Kidney epithelial cell (primary cell): Measurements from ENCODE around the gene PANX2. TPM values are rescaled to one million over a fixed set of nuclear protein-coding genes. Genes with fewer than 3 reads are reported as not detected.

Source experiments
- DNase-seq: peaks from one replicate; pipeline ENCODE4 v3.0.0-alpha.2; 2010; ENCODE audit warnings: low read depth
- H3K27me3 ChIP-seq: 2 replicates; pipeline ENCODE4 v1.6.0; 2011; ENCODE audit warnings: low read length; ENCODE audit not compliant: control insufficient read depth, insufficient read depth
- H3K36me3 ChIP-seq: 2 replicates; pipeline ENCODE4 v1.5.1; 2011; ENCODE audit warnings: low read length; ENCODE audit not compliant: control insufficient read depth, insufficient read depth
- H3K4me3 ChIP-seq: 2 replicates; pipeline ENCODE4 v1.5.1; 2011; ENCODE audit warnings: low read depth, mild to moderate bottlenecking, control low read depth, low read length
- CTCF ChIP-seq: IDR thresholded peaks from 2 replicates; pipeline ENCODE4 v1.5.1; 2011; ENCODE audit warnings: mild to moderate bottlenecking, moderate library complexity, low read length, control low read depth, inconsistent platforms; ENCODE audit not compliant: insufficient read depth, poor library complexity, severe bottlenecking
- total RNA-seq: library from RNA; depleted of rRNA; stranded (reverse); fragments of >200 nt; gene quantifications from 2 replicates; pipeline ENCODE4 v1.2.3, GENCODE V29; 2015

The PANX2 gene
- total RNA-seq, 1 donor from 2014 or later, result 0.33 TPM

- H3K27me3 ChIP-seq, result peaks cover 13% of the 10 kb centered on the region
- H3K4me3 ChIP-seq, result no peak overlapping the region
- TF ChIP-seq CTCF, result no peak
- no peak for DNase-seq
- H3K36me3 ChIP-seq, result no peaks in the 10 kb centered on the region
These were observed 7.3 kb downstream of the PANX2 start for GRCh38 chr22:50177537-50178470.

- no peak for TF ChIP-seq CTCF
- H3K27me3 ChIP-seq, result peaks cover 13% of the 10 kb centered on the region
- no peak overlapping the region for H3K4me3 ChIP-seq
- H3K36me3 ChIP-seq, result no peaks in the 10 kb centered on the region
- DNase-seq, result no peak
These were observed 7.9 kb downstream of the PANX2 start for GRCh38 chr22:50178471-50178864.

GRCh38 chr22:50178871-50179869 is 8.6 kb downstream of the PANX2 start:
- Histone ChIP-seq H3K36me3 (no peaks in the 10 kb centered on the region), H3K4me3 (no peak overlapping the region), H3K27me3 (peaks cover 13% of the 10 kb centered on the region)
- TF ChIP-seq CTCF, result no peak
- DNase-seq, result no peak

GRCh38 chr22:50179937-50180726 is 9.6 kb downstream of the PANX2 start:
- TF ChIP-seq CTCF, result no peak
- DNase-seq, result no peak
- no peak overlapping the region for H3K4me3 ChIP-seq

GRCh38 chr22:50180727-50181521 is 10.4 kb downstream of the PANX2 start:
- Histone ChIP-seq H3K36me3 (no peaks in the 10 kb centered on the region), H3K27me3 (peaks cover 13% of the 10 kb centered on the region), H3K4me3 (no peak overlapping the region)
- DNase-seq, result no peak
- TF ChIP-seq CTCF, result no peak

More at GRCh38 chr22:50179937-50180726, 9.6 kb downstream of the PANX2 start:
- no peaks in the 10 kb centered on the region for H3K36me3 ChIP-seq
- H3K27me3 ChIP-seq, result peaks cover 13% of the 10 kb centered on the region
